Colonic mucosa (tissue), 4 donors: Measurements from ENCODE around the gene NF2. TPM values are rescaled to one million over a fixed set of nuclear protein-coding genes. Genes with fewer than 3 reads are reported as not detected.

Experiments used
- DNase-seq: peaks from one replicate; pipeline ENCODE4 v3.0.0-alpha.2; 2020
- H3K27ac ChIP-seq: fragments of 200-600 bp; one replicate; pipeline ENCODE4 v1.8.0; 2021
- H3K27me3 ChIP-seq: fragments of 200-600 bp; one replicate; pipeline ENCODE4 v1.8.0; 2021
- H3K36me3 ChIP-seq: fragments of 200-600 bp; one replicate; pipeline ENCODE4 v1.8.0; 2021
- H3K4me1 ChIP-seq: fragments of 200-600 bp; one replicate; pipeline ENCODE4 v1.8.0; 2021; ENCODE audit warnings: mild to moderate bottlenecking
- H3K4me3 ChIP-seq: fragments of 200-600 bp; one replicate; pipeline ENCODE4 v1.8.0; 2021
- H3K9ac ChIP-seq, 2 donors: one replicate each; pipeline ENCODE4 v1.7.0; 2013; ENCODE audit warnings: control low read depth in 2 of 2, low read depth in 2 of 2, low read length in 2 of 2
- H3K9me3 ChIP-seq: fragments of 200-600 bp; one replicate; pipeline ENCODE4 v1.8.0; 2021
- intact Hi-C: fragments of 100-400 bp; cut with DNase I; formaldehyde crosslinking; loops from one replicate; pipeline ENCODE4 v1.14.1; 2022
- total RNA-seq, 2 donors: library from RNA; stranded (reverse); fragmentation: NEBNext Ultra II Directional in 1 of 2; extraction: Animal tissue kit (Norgen Biotek cat#: 25700) in 1 of 2; gene quantifications; one replicate each; pipeline ENCODE4 v1.2.1, GENCODE V29; 2021
- TF ChIP-seq, protein P1 (sequence below): fragments of 200-600 bp; IDR thresholded peaks from one replicate; pipeline ENCODE4 v1.8.0; 2022; ENCODE audit warnings: antibody characterized with exemption, mild to moderate bottlenecking
- donor health status: healthy.
- donor health status: DM: no; HTN: no; CAD: no.
- donor health status: DM: no; HTN: no; CAD: no.

NF2 gene
- total RNA-seq, 2 donors from 2014 or later = 33.5 to 51.0 TPM

DNA sequence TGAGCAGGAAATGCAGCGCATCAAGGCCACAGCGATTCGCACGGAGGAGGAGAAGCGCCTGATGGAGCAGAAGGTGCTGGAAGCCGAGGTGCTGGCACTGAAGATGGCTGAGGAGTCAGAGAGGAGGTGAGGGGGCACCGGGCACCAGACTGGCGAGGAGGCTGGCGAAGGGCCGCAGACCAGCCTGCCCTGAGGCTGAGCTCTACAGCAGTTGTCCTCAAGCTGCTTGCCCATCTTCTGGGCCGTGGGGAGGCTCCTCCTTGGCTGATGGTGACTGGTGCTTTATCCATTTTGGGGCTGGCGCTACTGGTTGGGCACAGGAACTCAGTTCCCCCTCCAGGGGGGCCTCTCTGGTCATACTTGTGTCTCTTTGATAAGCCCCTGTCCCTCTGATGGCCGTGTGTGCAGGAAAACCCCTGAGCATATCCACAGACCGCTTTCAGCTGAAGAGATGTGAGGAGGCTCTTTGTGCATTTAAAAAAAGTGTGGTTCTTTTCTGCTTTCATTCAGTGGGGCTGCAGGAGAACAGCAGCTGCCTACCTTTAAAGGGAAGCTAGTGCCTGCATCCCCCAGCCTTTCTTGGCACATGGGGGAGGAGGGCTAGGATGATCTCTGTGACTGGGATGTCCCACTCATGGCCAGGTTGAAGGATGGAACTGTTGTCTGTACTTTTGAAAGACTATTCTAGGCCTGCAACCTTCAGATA, 70.1 kb downstream of the NF2 start:
- Histone ChIP-seq H3K9me3 (no peaks in the 10 kb centered on the region), H3K4me3 (no peak overlapping the region), H3K9ac (no peak overlapping the region), H3K27ac (no peak overlapping the region), H3K27me3 (no peaks in the 10 kb centered on the region), H3K4me1 (no peaks in the 10 kb centered on the region), H3K36me3 (peaks cover 4% of the 10 kb centered on the region)
- TF ChIP-seq, protein P1, sequence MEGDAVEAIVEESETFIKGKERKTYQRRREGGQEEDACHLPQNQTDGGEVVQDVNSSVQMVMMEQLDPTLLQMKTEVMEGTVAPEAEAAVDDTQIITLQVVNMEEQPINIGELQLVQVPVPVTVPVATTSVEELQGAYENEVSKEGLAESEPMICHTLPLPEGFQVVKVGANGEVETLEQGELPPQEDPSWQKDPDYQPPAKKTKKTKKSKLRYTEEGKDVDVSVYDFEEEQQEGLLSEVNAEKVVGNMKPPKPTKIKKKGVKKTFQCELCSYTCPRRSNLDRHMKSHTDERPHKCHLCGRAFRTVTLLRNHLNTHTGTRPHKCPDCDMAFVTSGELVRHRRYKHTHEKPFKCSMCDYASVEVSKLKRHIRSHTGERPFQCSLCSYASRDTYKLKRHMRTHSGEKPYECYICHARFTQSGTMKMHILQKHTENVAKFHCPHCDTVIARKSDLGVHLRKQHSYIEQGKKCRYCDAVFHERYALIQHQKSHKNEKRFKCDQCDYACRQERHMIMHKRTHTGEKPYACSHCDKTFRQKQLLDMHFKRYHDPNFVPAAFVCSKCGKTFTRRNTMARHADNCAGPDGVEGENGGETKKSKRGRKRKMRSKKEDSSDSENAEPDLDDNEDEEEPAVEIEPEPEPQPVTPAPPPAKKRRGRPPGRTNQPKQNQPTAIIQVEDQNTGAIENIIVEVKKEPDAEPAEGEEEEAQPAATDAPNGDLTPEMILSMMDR = no peak
- intact Hi-C loops = no loop called here
- DNase-seq = no peak

DNA sequence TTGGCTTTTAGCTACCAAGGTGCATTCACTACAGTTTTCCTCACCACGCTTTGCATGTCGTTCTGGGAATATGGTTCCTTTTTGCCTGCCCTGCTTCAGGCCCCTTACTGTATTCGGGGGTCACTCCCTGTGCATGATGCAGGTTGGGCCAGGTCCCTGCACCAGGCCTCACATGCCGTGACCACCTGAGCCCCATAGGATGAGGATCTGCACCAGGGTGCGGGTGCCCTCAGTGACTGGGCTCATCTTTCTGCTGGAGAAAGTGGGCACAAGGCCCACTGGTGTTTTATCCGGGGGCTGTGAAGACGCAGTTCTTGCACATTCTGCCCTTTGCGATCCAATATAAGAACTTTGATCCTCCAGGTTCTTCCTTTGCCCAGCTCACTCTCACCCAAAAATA, 70.7 kb downstream of the NF2 start:
- H3K27me3 ChIP-seq = no peaks in the 10 kb centered on the region
- H3K9me3 ChIP-seq = no peaks in the 10 kb centered on the region
- H3K36me3 ChIP-seq = peaks cover 4% of the 10 kb centered on the region
- no peak overlapping the region for H3K27ac ChIP-seq
- intact Hi-C loops = no loop called here
- H3K9ac ChIP-seq = no peak overlapping the region
- no peaks in the 10 kb centered on the region for H3K4me1 ChIP-seq
- no peak for DNase-seq
- TF ChIP-seq, protein P1 = no peak
- no peak overlapping the region for H3K4me3 ChIP-seq

DNA sequence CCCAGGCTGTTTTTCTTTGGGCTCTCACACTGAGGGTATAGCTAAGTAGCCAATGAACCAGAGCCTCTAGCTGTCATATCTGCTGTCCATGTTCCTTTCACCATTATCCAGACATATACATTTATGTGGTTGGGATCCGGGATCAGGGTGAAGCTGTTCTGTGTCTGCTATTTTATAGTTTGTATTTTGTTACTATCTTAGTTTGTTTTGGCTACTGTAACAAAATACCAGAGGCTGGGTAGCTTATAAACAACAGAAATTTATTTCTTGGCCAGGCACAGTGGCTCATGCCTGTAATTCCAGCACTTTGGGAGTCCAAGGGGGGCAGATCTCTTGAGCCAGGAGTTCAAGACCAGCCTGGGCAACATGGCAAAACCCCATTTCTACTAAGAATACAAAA, 75.9 kb downstream of the NF2 start:
- H3K36me3 ChIP-seq = no peaks in the 10 kb centered on the region
- no peak overlapping the region for H3K4me3 ChIP-seq

DNA sequence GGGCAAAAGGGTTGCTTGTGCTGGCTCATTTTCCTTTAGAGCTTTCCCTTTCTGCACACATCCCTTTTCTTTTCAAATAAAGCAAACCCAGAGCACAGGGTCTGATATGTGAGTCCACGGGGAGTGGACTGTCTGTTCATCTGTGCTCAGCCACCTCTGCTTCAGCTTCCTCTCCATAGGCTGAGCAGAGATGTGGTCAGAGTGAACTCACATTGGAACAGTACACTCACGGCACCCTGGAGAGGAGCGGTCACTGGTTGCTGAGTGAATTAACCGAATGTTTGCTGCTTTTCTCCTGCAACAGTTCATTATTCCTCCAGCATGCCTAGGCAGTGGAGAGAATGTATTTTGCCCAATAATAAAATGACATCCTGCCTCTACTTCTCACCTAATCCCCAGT, 80.1 kb downstream of the NF2 start:
- intact Hi-C loops = no loop called here
- H3K36me3 ChIP-seq = no peaks in the 10 kb centered on the region

More for the DNA sequence above, 75.9 kb downstream of the NF2 start:
- Histone ChIP-seq H3K27ac (no peak overlapping the region), H3K27me3 (no peaks in the 10 kb centered on the region), H3K9ac (no peak overlapping the region), H3K4me1 (no peaks in the 10 kb centered on the region), H3K9me3 (no peaks in the 10 kb centered on the region)
- intact Hi-C loops = no loop called here
- TF ChIP-seq, protein P1 = no peak
- no peak for DNase-seq

DNA sequence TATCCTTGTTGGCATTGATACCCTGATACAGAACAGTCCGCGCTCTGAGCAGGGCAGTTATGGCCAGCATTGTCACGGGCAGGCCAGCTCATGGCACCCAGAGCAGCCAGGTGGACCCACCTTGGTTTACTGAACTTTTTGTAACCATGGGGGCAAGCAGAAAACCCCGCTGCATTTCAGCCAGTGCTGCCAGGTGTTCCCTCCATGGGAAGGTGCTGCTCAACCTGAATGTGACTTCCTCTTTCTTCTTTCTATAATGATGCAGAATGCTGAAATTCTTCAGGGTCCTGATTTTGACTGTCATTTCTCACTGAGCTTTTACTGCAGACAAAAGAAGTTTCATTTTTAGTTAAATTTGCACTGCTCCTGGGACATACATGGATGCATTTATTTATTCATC, 80.8 kb downstream of the NF2 start:
- Histone ChIP-seq H3K9me3 (no peaks in the 10 kb centered on the region), H3K9ac (no peak overlapping the region), H3K27me3 (no peaks in the 10 kb centered on the region), H3K4me1 (no peaks in the 10 kb centered on the region), H3K27ac (no peak overlapping the region), H3K36me3 (no peaks in the 10 kb centered on the region), H3K4me3 (no peak overlapping the region)
- TF ChIP-seq, protein P1 = no peak
- DNase-seq = no peak
- intact Hi-C loops = no loop called here

More for the DNA sequence above, 80.1 kb downstream of the NF2 start:
- TF ChIP-seq, protein P1 = no peak
- DNase-seq = no peak
- Histone ChIP-seq H3K9me3 (no peaks in the 10 kb centered on the region), H3K9ac (no peak overlapping the region), H3K4me1 (no peaks in the 10 kb centered on the region), H3K27ac (no peak overlapping the region), H3K27me3 (no peaks in the 10 kb centered on the region), H3K4me3 (no peak overlapping the region)
